Amygdala (tissue), 56 donors: ENCODE results near the gene LINGO1.

Experiments used
- DNase-seq, 56 donors: peaks; one replicate each; lab custom pipeline; 2025; lab: John Stamatoyannopoulos, UW

LINGO1 gene

DNA sequence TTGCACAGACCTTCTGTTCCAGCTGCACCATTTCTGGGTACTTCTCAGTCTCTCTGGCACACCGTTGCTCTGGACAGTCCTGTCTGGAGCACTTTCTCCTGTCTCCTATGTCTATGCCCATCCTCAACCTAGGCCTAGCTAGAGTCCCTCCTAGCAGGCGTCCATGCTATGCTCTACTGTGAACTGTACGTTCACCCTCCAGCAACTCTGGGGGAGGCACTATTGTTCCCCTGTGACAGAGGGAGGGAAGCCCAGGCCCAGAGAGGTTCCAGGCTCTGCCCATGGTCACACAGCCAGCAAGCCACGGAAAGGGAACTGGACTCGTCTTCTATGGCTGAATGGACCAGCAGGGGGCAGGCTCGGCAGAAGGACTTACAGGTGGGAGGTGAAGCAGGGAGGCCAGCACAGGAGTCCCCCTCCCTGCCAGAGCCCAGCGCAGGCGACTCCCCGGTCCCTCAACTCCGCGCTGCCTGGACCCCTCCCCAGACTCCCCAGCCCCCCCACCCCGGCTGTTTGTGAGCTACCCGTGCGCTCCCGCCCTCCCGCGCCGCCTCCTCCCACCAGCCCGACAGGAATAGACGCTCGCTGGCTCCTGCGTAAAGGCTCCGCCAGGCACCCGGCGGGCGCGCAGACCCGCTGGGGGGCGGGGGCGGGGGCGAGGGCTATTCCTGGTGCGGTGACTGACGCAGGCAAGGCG is 1.7 kb upstream of the LINGO1 start:
- peak in 28 of 56 donors; percentile 13 to 72 (median 44) for DNase-seq

DNA sequence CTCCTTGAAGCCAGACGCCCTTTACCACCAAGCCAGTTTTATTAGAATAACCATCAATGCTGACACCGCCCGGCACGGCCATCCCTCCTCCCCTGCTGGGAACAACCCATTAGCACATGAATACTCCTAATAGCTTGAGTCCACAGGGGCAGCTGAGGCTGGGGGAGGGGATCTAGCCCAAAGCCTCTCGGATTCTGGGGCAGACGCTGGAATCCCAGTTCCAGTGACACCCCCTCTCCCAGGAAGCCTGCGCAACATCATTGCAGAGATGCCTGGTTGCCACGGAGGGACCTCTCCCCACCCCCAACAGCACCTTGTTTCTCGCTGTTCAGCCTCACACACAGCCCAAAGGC is 1.2 kb upstream of the LINGO1 start:
- peak in 1 of 56 donors; percentile 60 for DNase-seq

DNA sequence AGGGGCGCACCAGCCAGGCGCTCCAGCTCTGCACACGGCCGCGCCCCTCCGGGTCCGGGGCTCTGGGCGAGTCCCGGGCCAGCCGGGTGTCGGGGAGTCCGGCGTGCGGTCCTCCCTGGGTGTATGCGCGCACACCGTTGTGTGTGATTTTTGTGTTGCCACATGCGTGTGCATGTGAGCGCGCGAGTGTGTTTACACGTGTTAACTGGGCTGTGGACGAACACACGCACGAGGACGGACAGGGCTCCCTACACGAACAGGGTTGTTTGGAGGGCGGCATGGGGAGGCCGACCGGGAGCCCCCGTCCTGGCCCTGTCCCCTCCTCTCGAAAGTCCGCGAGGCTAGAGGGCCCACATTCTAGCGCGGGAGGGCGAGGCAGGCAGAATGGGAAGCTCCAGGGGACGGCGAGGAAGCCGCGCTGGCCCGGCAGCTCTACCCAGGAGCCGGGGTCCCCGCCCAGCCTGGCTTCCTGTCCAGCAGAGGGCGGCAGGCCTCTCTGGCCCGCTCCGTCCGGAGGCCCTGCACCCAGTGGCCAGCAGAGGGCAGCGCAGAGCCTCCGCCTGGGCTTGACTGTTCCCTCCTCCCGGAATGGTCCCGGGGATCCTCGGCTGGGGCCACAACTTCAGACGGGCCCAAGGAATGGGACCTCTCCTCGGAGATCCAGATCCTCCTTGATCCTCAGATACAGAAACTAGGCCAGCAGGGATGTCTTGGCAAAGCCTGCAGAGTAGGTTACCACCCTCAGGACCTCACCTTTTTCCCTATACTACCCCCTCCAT is 611 bp upstream of the LINGO1 start:
- peak in 55 of 56 donors; percentile 39 to 96 (median 78) for DNase-seq

DNA sequence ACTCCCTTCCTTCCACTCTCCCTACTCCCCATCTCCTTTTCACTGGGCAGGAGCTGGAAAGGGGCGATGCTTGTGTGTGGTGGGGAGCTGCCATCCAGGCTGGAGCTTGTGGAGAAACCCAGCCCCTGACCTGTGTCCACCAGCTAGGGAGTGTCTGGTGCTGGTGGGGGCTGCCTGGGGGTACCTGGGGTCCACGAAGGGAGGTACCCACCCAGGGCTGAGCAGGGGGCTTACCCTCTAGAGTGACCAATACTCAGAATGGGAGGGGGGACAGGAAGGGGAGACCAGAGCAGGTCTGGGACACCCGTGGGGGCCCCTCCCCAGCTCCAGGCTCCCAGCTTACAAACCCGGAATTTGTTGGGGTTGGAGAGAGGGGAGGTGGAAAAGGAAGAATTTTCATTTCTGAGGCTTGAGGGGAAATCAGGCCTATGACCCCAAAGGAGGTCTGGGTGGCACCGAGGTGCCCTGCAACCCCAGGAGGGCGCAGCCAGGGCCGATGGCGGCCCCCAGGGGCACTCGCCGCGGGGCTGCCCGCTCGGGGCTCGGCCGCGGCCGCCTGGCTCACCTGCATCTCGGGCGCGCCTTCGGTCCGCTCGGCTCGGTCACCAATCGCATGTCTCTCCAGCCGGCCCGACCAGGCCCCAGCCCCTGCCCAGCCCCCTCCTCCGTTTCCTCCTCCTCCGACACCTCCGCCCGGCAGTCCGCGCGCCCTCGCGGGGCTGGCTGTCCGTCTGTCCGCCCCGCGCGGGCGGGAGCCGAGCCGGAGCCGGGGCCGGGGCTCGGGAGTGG is 773 bp downstream of the LINGO1 start:
- DNase-seq, result peak in 2 of 56 donors; percentile 8 to 34

DNA sequence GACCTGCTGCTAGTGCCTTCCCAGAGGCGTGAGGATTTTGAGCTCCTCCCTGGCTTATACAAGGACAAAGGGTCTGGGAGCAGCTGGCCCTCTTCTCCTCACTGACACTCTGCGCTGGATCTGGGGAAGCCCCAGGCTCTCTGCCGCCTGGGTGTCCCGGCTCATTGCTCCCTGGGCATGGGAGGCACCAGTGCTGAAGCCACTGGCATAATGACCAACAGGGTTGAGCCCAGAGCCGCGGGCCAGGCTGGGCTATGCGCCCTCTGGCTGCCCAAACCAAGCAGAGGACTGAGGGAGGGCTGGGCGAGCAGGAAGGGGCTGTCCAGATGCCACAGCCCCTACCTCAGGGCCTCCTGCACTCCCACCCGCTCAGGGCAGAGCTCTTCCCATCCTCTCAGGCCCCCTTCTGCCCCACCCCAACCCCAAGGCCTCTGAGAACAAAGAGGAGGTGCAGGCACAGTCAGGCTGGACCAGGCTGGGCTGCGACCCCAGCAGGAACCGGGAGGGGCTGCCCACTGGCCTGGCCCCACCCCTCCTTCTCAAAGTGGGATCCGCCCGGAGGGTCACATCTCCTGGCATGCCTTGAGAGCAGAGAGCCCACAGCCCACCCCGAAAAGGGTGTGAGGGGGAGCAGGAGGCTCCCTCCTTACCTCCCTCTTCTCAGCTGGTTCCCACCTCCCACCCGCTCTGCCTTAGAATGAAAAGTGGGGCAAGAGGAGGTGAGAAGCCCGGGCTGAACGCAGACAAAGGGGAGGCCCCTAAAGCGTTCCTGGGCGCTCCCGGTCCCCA is 1.6 kb downstream of the LINGO1 start:
- peak in 52 of 56 donors; percentile 21 to 87 (median 60) for DNase-seq

DNA sequence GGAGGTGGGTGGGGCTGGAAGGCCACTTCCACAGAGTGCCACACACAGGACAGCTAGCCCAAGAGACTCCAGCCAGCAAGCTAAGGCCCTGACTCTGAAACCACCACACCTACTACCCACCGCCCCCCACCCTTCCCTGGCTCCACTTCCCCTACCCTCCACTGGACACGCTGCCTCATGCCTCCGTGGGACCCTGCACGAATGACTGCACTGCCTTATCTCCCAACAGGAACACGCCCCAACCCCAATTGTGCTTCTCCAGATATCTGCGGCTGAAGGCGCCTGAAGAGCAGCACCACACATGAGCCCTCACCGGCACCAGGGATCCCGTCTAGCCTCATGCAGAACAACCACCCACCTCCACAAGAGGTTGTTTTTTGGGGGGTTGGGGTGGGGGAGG is 2.7 kb downstream of the LINGO1 start:
- no peak for DNase-seq

DNA sequence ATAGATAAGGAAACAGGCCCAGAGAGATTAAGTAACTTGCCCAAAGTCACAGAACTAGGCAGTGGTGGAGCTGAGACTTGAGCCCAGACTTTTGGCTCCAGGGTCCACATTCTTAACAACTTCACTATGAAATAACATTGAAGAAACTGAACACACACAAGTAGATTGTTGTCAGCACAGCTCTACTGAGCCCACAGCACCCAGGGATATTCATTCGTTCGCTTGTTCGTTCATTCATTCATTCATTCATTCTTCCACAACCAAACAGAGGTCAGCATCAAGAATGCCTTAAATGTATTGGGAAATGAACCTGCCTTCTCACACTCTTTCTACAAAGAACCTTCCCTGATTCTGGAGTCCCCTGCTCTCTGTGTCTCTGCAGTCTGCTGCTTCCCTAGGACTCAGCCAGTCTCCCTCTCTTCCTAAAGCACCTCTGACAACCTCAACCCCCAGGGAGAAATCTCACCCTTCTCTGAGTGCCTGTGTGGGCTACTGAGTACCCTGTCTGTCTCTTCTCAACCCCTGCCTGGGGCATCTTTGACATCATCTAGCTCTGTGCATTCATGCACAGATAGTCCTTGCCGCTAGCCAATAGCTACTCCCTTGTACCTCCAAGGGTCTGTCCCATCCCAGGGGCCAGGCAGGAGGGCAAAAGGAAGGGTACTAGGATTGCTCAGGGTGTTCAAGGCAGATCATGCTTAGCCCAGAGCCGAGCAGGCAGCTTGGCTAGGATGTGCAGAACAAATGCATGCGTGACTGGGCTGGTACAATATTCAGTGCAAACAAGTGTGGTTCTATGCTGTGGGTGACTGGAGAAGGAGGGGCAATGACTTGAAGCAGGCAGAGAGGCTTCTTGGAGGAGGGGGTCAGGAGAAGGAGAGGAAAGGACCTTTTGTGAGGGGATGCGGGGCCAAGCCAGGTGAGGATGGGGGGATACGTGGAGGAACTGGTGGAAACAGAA is 3.4 kb downstream of the LINGO1 start:
- peak in 2 of 56 donors; percentile 11 to 35 for DNase-seq

DNA sequence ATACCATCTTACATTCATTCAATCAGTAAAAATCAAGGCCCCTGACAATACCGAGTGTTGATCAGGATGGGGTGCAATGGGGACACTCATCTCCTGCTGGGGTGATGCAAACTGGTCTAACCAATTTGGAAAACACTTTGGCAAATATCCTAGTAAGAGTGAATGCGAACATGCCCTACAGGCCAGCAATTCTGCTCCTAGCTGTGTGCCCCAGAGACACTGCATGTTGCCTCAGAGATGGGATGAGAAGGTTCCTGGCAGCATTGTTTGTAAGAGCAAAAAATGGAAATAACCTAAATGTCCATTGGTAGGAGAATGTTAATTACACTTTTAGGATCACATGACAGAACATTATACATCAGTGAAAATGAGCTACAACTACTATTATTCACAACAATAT is 4.7 kb downstream of the LINGO1 start:
- no peak for DNase-seq

DNA sequence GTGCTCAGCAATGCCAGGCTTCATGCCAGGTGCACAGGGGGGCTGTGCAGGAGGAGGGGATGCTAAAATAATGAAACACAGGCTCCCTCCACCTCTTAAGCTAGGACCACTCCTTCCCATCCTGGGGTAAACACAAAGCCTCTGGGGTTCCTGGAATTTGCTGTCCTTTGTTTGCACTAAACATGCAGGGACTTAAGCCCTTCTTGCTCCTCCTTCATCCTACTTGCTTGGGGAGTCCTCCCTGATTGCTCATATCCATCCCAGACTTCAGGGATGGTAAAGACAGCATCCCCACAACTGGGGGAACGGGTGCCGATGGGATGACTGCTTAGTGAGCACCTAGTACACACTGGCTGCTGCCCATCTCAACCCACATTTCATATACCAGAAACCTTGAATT is 5.1 kb downstream of the LINGO1 start:
- no peak for DNase-seq

DNA sequence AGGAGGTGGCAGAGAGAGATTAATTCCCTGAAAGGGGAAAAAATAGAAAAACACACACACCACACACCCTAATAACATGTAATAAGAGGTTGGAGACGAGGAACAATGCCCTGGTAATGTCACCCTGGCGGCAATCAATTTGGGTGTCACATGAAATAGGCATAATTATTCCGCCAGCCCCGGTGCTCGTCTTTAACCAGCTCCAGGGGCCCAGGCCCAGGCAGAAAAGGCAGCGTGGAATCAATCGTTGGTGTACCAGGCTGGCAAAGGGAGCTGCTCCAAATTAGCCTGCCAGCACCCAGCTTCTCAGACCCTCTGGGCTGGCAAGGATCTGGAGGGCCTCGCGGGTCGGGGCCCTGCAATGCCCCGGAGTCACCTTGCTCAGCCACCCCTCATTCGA is 5.6 kb downstream of the LINGO1 start:
- no peak for DNase-seq

DNA sequence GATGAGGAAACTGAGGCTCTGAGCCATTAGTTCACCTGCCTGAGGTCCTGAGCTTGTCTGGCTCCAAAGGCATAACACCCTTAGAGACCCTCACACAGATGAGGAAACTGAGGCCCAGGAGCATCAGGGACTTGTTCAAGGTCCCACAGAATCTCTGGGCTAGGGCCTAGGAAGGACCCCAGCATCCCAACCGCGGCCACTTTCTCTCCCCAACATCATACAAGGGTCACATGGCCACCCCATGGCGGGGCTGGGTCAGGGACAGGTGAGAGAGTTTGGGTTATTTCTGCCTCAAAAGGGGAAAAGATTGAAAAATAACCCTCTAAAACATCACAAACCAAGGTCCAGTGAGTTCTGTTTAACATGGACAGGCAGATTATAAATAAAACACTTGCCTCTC is 6.7 kb downstream of the LINGO1 start:
- no peak for DNase-seq

DNA sequence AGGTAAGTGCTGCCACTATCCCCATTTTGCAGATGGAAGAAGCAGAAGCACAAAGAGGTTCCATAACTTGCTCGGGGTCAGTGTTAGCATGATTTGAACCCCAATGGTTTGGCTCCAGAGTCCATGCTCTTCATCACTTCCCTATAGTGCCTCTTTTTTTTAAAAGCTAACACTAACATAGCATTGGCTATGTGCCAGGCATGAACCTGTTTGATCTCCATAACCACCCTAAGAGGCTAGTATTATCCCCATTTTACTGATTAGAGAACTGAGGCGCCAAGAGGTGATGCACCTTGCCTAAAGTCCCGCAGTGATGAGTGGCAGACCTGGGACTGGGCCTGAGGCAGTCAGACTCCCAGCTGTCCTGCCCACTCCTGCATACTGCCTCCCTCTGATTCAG is 7.3 kb downstream of the LINGO1 start:
- DNase-seq, result no peak

DNA sequence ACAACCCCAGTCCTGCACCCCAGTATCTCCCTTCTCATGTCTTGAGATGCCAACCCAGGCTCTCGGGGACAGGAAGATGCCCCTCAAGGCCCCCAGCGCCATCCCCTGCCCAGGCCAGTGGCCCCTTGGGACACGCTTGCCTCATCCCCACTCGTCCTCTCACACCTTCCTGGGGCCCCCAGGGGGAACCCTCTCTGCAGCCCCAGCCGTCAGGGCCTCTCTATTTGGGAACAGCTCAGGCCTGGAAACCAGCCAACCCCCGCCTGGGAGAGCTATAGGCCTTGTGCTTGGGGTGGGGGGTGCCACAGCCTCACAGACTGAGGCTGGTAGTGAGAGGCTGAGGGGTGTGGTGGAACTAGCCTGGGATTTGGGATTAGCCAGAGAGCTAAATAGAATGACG is 7.8 kb downstream of the LINGO1 start:
- DNase-seq, result peak in 3 of 56 donors; percentile 17 to 51 (median 22)

DNA sequence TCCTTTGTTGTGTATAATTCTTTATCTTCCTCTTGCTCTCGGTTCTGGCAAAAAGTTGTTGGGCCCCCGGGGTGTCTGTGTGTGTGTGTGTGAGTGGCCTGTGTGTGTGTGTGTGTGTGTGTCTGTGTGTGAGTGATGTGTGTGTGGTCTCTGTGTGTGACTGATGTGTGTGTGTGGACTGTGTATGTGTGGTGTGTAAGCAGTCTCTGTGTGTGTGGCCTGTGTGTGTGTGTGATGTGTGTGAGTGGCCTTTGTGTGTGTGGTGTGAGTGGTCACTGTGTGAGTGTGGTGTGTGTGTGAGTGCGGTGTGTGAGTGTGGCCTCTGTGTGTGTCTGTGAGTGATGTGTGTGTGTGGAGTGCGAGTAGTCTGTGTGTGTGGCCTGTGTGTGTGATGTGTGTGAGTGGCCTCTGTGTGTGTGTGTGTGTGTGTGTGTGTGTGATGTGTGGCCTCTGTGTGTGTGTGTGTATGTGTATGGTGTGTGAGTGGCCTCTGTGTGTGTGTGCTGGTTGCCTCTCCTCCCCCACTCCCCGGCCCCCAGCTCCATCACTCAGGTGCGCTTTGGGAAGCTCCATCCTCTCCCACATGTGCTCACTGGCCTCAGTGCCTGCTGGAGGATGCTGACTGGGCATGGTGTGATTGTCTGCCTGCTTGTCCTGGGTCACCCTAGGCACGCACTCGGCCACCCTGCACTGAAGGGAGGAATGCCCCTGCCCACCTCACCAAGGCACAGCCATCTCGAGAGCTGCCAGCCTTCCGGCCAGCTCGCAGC is 8.8 kb downstream of the LINGO1 start:
- no peak for DNase-seq

DNA sequence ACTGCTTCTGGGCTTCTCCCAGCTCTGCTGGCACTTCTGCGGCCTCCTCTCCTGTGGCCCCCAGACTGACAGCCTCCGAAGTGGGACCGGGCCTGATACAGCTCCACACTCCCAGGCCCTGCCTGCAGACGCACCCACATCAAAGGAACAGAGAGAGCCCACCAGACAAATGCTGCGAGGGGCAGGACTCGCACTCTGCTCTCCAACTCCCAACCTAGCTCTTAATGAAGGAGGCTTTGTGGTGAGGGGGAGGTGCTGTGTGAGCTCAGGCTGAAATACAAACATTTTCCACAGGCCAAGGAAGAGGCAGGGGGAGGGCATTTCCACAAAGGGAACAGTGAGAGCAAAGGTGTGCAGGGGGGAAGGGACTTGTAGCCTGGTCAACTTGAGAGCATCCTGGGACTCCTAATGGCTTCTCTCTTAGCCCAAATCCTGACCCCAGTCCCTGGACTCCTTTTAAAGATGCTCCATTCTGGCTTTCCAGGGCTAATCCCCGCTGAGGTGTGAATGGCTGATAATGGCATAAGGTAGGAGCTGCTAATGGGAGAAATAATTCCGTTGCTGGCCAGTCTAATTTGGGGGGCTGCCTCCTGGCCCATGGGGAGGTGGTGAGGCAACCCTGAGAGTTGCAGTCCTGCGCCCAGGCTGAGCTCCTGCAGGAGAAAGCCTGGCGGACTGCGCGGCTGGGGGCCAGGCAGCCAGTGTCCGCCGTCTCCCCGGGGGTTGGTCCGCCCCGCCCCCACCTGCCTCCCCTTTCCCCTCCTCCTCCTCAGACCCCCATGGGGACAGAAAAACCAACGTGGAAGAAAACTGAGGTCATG is 9.6 kb downstream of the LINGO1 start:
- DNase-seq, result no peak

DNA sequence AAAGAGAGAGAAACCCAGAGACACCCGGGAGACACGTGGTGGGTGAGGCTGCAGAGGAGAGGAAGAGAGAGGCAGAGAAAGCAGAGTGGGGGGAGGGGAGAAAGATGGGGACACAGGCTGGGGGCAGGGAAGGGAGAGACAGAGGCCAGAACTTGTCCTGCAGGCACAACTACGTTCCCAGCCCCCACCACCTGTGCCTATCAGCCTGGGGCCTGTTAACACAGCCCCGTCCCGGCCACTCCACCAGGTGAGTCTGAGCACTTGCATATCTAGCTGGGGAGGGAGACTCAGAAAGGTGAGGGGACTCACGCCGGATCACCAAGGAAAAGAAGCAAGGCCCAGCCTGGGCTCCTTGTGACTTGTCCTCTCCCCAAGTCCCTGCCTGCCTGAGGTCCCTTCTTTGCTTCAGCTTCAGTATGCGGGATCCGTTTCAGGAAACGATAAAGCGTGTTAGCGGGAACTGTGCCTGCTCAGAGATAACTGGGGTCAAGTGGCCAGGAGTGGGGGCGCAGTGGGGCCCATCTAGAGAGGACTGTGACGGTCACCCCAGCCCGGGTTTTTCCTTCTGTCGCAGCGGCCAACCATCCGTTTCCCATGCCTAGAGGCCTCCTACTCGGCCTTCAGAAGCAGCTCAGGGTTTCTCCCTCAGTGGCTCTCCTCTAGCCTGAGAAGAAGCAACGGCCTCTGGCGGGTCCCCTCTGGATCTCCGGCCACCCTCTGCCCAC is 10.3 kb downstream of the LINGO1 start:
- DNase-seq, result no peak

DNA sequence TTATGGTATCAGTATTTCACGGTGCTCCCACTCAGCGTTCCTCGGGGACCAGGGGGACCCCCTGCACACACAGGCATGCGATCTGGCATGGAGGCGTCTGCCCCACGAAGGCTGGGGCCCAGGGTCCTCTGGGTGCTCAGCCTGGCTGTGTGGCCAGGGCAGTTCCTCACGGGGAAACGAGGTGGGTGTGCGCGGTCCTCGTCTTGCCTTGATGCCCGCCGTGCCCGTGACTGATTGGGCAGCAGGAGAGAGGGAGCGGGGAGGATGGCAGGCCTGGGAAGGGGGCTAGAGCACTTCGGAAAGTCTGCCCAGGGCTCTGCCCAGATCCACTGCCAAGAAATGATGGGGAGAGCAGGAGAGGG is 10.9 kb downstream of the LINGO1 start:
- DNase-seq, result no peak
